ENCODE data around the gene ALOX5. TPM values are rescaled to one million over a fixed set of nuclear protein-coding genes. Genes with fewer than 3 reads are reported as not detected.

ALOX5 gene
- total RNA-seq, 1 experiment from 2014 or later = 6.1 TPM

DNA sequence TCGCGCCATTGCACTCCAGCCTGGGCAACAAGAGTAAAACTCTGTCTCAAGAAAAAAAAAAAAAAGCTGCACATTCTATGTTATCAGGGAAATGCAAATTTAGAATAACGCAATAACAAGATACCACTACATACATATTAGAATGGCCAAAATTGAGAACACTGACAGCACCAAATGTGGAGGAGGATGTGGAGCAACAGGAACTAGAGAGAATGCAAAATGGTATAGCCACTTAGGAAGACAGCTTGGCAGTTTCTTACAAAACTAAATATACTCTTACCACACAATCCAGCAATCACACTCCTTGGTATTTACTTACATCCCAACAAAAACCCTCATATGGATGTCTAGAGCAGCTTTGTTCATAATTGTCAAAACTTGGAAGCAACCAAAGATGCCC, 76.8 kb downstream of the ALOX5 start:
- no TSS peak for BruUV-seq (replicated peaks)
- no peaks in the 10 kb centered on the region for H4K20me1 ChIP-seq (ENCODE audit: insufficient read depth)
- TF ChIP-seq EZH2 (IDR thresholded peaks at IDR 0.05) (no peak), POLR2A (IDR thresholded peaks at IDR 0.05; ENCODE audit: borderline replicate concordance, extremely low read depth, insufficient read depth, insufficient read length) (no peak)
- TF ChIP-seq, protein P1, sequence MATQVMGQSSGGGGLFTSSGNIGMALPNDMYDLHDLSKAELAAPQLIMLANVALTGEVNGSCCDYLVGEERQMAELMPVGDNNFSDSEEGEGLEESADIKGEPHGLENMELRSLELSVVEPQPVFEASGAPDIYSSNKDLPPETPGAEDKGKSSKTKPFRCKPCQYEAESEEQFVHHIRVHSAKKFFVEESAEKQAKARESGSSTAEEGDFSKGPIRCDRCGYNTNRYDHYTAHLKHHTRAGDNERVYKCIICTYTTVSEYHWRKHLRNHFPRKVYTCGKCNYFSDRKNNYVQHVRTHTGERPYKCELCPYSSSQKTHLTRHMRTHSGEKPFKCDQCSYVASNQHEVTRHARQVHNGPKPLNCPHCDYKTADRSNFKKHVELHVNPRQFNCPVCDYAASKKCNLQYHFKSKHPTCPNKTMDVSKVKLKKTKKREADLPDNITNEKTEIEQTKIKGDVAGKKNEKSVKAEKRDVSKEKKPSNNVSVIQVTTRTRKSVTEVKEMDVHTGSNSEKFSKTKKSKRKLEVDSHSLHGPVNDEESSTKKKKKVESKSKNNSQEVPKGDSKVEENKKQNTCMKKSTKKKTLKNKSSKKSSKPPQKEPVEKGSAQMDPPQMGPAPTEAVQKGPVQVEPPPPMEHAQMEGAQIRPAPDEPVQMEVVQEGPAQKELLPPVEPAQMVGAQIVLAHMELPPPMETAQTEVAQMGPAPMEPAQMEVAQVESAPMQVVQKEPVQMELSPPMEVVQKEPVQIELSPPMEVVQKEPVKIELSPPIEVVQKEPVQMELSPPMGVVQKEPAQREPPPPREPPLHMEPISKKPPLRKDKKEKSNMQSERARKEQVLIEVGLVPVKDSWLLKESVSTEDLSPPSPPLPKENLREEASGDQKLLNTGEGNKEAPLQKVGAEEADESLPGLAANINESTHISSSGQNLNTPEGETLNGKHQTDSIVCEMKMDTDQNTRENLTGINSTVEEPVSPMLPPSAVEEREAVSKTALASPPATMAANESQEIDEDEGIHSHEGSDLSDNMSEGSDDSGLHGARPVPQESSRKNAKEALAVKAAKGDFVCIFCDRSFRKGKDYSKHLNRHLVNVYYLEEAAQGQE (IDR thresholded peaks at IDR 0.05; ENCODE audit: low read depth) = no peak
- H3K4me3 ChIP-seq (replicated peaks in 1 of 2; ENCODE audit: low read depth in 1 of 2, low read length in 2 of 2) = no peak overlapping the region
- H3K4me2 ChIP-seq (ENCODE audit: low read length) = no peak overlapping the region
- ChIA-PET RAD21 (ENCODE audit: low non-redundant PET in 1 of 2, low total read pairs in 2 of 2, uncharacterized antibody in 2 of 2, unreplicated experiment in 2 of 2) (no interaction called here), CTCF (no interaction called here), POLR2A (no interaction called here)
- no peaks in the 10 kb centered on the region for H3K9me2 ChIP-seq (ENCODE audit: insufficient read depth)
- no peak overlapping the region for H3K27ac ChIP-seq (ENCODE audit: low read depth, low read length)
- no peak overlapping the region for H2AFZ ChIP-seq (ENCODE audit: low read depth, low read length, poor library complexity, severe bottlenecking)
- H3K79me2 ChIP-seq (ENCODE audit: insufficient read depth, low read length) = no peaks in the 10 kb centered on the region
- H3K4me1 ChIP-seq (ENCODE audit: control insufficient read depth in 1 of 2, insufficient read depth in 2 of 2, low read length in 2 of 2) = no peaks in the 10 kb centered on the region
- intact Hi-C loops (cut with micrococcal nuclease) = loop anchor here (10.0 kb wide), 1 partner anchor 446 kb away; the partner anchor contains the start of gene ZNF22
- DNase-seq (ENCODE audit: low read depth, low spot score) (no peak), ATAC-seq (no peak)
- no peaks in the 10 kb centered on the region for H3K9me3 ChIP-seq (ENCODE audit: control insufficient read depth in 1 of 2, insufficient read depth in 1 of 2, low read depth in 1 of 2, low read length in 2 of 2)
- H3K36me3 ChIP-seq (ENCODE audit: control insufficient read depth in 1 of 2, insufficient read depth in 2 of 2, low read length in 2 of 2) = no peaks in the 10 kb centered on the region
- no peak overlapping the region for H3K9ac ChIP-seq (ENCODE audit: low read length)
- no peaks in the 10 kb centered on the region for H3K27me3 ChIP-seq (ENCODE audit: insufficient read depth, low read length)

DNA sequence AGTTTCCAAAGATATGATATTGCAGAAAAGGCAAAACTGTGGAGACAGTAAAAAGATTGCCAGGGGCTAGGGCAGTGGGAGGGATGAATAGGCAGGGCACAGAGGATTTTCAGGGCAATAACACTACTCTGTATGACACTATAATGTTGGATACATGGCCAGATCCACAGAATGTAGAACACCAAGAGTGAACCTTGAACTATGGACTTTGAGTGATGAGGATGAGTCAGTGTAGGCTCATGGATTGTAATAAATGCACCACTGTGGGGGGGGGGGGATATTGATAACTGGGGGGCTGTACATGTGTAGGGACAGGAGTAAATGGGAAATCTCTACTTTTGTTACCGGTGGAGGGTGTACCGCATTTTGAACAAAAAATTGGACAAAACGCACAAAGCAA, 77.4 kb downstream of the ALOX5 start:
- CTCF ChIA-PET = no interaction called here
- no TSS peak for BruUV-seq (replicated peaks)
- ATAC-seq (no peak), DNase-seq (ENCODE audit: low read depth, low spot score) (no peak)
- RAD21 ChIA-PET (ENCODE audit: low non-redundant PET in 1 of 2, low total read pairs in 2 of 2, uncharacterized antibody in 2 of 2, unreplicated experiment in 2 of 2) = no interaction called here
- H3K27ac ChIP-seq (ENCODE audit: low read depth, low read length) = no peak overlapping the region
- no peaks in the 10 kb centered on the region for H3K79me2 ChIP-seq (ENCODE audit: insufficient read depth, low read length)
- H3K9me2 ChIP-seq (ENCODE audit: insufficient read depth) = no peaks in the 10 kb centered on the region
- H3K4me3 ChIP-seq (replicated peaks in 1 of 2; ENCODE audit: low read depth in 1 of 2, low read length in 2 of 2) = no peak overlapping the region
- H4K20me1 ChIP-seq (ENCODE audit: insufficient read depth) = no peaks in the 10 kb centered on the region
- no peaks in the 10 kb centered on the region for H3K36me3 ChIP-seq (ENCODE audit: control insufficient read depth in 1 of 2, insufficient read depth in 2 of 2, low read length in 2 of 2)
- H3K9ac ChIP-seq (ENCODE audit: low read length) = no peak overlapping the region
- H3K27me3 ChIP-seq (ENCODE audit: insufficient read depth, low read length) = no peaks in the 10 kb centered on the region
- POLR2A ChIA-PET = no interaction called here
- H3K9me3 ChIP-seq (ENCODE audit: control insufficient read depth in 1 of 2, insufficient read depth in 1 of 2, low read depth in 1 of 2, low read length in 2 of 2) = no peaks in the 10 kb centered on the region
- H2AFZ ChIP-seq (ENCODE audit: low read depth, low read length, poor library complexity, severe bottlenecking) = no peak overlapping the region
- intact Hi-C loops (cut with micrococcal nuclease) = loop anchor here (10.0 kb wide), 1 partner anchor 447 kb away; the partner anchor contains the start of gene ZNF22
- no peaks in the 10 kb centered on the region for H3K4me1 ChIP-seq (ENCODE audit: control insufficient read depth in 1 of 2, insufficient read depth in 2 of 2, low read length in 2 of 2)
- no peak overlapping the region for H3K4me2 ChIP-seq (ENCODE audit: low read length)
- TF ChIP-seq EGR1 (IDR thresholded peaks at IDR 0.05; ENCODE audit: low read depth) (no peak), ELF1 (IDR thresholded peaks at IDR 0.05; ENCODE audit: borderline replicate concordance, low read depth) (no peak), POLR2AphosphoS5 (IDR thresholded peaks at IDR 0.05; ENCODE audit: low read depth, low read length) (no peak), RAD21 (IDR thresholded peaks at IDR 0.05; ENCODE audit: low read depth) (no peak), FOSL1 (IDR thresholded peaks at IDR 0.05; ENCODE audit: low read depth) (no peak), ZFX (IDR thresholded peaks at IDR 0.05) (no peak), ZNF274 (IDR thresholded peaks at IDR 0.05; ENCODE audit: low read depth, low read length) (no peak), CEBPB (IDR thresholded peaks at IDR 0.05; ENCODE audit: low read depth) (no peak)
- TF ChIP-seq, protein P1 (IDR thresholded peaks at IDR 0.05; ENCODE audit: low read depth) = no peak
- TF ChIP-seq, protein P2, sequence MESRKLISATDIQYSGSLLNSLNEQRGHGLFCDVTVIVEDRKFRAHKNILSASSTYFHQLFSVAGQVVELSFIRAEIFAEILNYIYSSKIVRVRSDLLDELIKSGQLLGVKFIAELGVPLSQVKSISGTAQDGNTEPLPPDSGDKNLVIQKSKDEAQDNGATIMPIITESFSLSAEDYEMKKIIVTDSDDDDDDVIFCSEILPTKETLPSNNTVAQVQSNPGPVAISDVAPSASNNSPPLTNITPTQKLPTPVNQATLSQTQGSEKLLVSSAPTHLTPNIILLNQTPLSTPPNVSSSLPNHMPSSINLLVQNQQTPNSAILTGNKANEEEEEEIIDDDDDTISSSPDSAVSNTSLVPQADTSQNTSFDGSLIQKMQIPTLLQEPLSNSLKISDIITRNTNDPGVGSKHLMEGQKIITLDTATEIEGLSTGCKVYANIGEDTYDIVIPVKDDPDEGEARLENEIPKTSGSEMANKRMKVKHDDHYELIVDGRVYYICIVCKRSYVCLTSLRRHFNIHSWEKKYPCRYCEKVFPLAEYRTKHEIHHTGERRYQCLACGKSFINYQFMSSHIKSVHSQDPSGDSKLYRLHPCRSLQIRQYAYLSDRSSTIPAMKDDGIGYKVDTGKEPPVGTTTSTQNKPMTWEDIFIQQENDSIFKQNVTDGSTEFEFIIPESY (IDR thresholded peaks at IDR 0.05; ENCODE audit: extremely low read depth, insufficient replicate concordance, low read length) = no peak

Data from HCT116 (cell line).